Measurements from ENCODE around the gene KIZ. TPM values are rescaled to one million over a fixed set of nuclear protein-coding genes. Genes with fewer than 3 reads are reported as not detected.

Gene KIZ
- total RNA-seq, 1 donor from 2014 or later: 25.9 TPM

- Mint-ChIP-seq H3K27me3 (no peaks in the 10 kb centered on the region), H3K9me3 (ENCODE audit: low read depth) (no peaks in the 10 kb centered on the region), H3K4me3 (ENCODE audit: low read depth) (no peak overlapping the region), H3K27ac (no peak overlapping the region), H3K36me3 (ENCODE audit: insufficient read depth) (peaks cover under 1% of the 10 kb centered on the region), H3K4me1 (ENCODE audit: low read depth) (peaks cover 2% of the 10 kb centered on the region)
- DNase-seq (ENCODE audit: low spot score, unreplicated experiment): peak; percentile 45
- peak; percentile 76 for TF ChIP-seq CTCF (IDR thresholded peaks at IDR 0.05; ENCODE audit: unreplicated experiment)
These were observed 109.9 kb downstream of the KIZ start for GRCh38 chr20:21235484-21236445.

- DNase-seq (ENCODE audit: low spot score, unreplicated experiment): no peak
- Mint-ChIP-seq H3K4me3 (ENCODE audit: low read depth) (no peak overlapping the region), H3K4me1 (ENCODE audit: low read depth) (peaks cover 2% of the 10 kb centered on the region), H3K9me3 (ENCODE audit: low read depth) (no peaks in the 10 kb centered on the region), H3K36me3 (ENCODE audit: insufficient read depth) (no peaks in the 10 kb centered on the region), H3K27me3 (no peaks in the 10 kb centered on the region), H3K27ac (no peak overlapping the region)
- TF ChIP-seq CTCF (IDR thresholded peaks at IDR 0.05; ENCODE audit: unreplicated experiment): no peak
These were observed 112.3 kb downstream of the KIZ start for GRCh38 chr20:21237956-21238799.

- Mint-ChIP-seq H3K36me3 (ENCODE audit: insufficient read depth) (no peaks in the 10 kb centered on the region), H3K9me3 (ENCODE audit: low read depth) (no peaks in the 10 kb centered on the region), H3K27me3 (no peaks in the 10 kb centered on the region), H3K4me3 (ENCODE audit: low read depth) (no peak overlapping the region), H3K27ac (no peak overlapping the region), H3K4me1 (ENCODE audit: low read depth) (peaks cover 2% of the 10 kb centered on the region)
- no peak for TF ChIP-seq CTCF (IDR thresholded peaks at IDR 0.05; ENCODE audit: unreplicated experiment)
- no peak for DNase-seq (ENCODE audit: low spot score, unreplicated experiment)
These were observed 113.1 kb downstream of the KIZ start for GRCh38 chr20:21238818-21239536.

DNA sequence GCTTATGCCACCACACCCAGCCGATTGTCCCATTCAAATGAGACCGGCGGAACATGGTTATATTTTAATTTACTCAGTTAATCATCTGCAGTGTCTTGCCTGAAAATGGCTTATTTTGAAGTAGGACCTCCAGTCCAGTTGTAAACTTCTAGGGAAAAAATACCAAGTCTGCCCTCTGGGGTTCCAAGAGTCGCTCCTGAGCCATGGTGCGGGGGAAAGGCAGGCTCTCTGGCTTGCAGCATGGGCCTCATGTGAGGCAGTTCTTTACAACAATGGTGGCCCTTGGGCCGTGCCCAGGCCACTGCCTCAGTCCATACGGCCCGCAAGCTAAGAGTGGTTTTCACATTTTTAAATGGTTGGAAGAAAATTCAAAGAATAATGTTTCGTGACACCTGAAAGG lies 114.5 kb downstream of the KIZ start:
- peak; percentile 33 for TF ChIP-seq CTCF (IDR thresholded peaks at IDR 0.05; ENCODE audit: unreplicated experiment)
- H3K4me3 Mint-ChIP-seq (ENCODE audit: low read depth): no peak overlapping the region
- H3K4me1 Mint-ChIP-seq (ENCODE audit: low read depth): peaks cover 2% of the 10 kb centered on the region
- peaks cover 2% of the 10 kb centered on the region for H3K36me3 Mint-ChIP-seq (ENCODE audit: insufficient read depth)
- H3K27ac Mint-ChIP-seq: peak overlapping the region; percentile 46
- DNase-seq (ENCODE audit: low spot score, unreplicated experiment): no peak
- H3K27me3 Mint-ChIP-seq: no peaks in the 10 kb centered on the region
- no peaks in the 10 kb centered on the region for H3K9me3 Mint-ChIP-seq (ENCODE audit: low read depth)

GRCh38 chr20:21241406-21241805 lies 115.5 kb downstream of the KIZ start:
- H3K9me3 Mint-ChIP-seq (ENCODE audit: low read depth): no peaks in the 10 kb centered on the region
- no peak overlapping the region for H3K27ac Mint-ChIP-seq
- DNase-seq (ENCODE audit: low spot score, unreplicated experiment): no peak
- H3K27me3 Mint-ChIP-seq: no peaks in the 10 kb centered on the region
- H3K36me3 Mint-ChIP-seq (ENCODE audit: insufficient read depth): peaks cover 2% of the 10 kb centered on the region
- no peak for TF ChIP-seq CTCF (IDR thresholded peaks at IDR 0.05; ENCODE audit: unreplicated experiment)
- no peak overlapping the region for H3K4me3 Mint-ChIP-seq (ENCODE audit: low read depth)
- H3K4me1 Mint-ChIP-seq (ENCODE audit: low read depth): no peaks in the 10 kb centered on the region
